GM12878 (cell line): ENCODE data around the gene DOCK2. TPM values are rescaled to one million over a fixed set of nuclear protein-coding genes. Genes with fewer than 3 reads are reported as not detected.

Experiments used
- ATAC-seq: fragments of 200-7000 bp; cut with Tn5 transposase; 3 replicates; pipeline ENCODE4 v1.9.1; 2020; ENCODE audit warnings: mild to moderate bottlenecking, moderate library complexity
- BruUV-seq: library from RNA; stranded (reverse); fragments of 400-500 nt; replicated peaks from 2 replicates; lab custom pipeline; 2021; lab: Mats Ljungman, UMichigan
- CTCF ChIA-PET: fragments of 300-600 bp; sonication (Branson Sonifier 250); formaldehyde crosslinking; extraction: SDS; loops from one replicate; lab custom pipeline; 2021; ENCODE audit warnings: inconsistent platforms; lab: Yijun Ruan, JAX
- POLR2A ChIA-PET: fragments of 350-600 bp; formaldehyde crosslinking; extraction: SDS; loops from one replicate; lab custom pipeline; 2021; ENCODE audit warnings: inconsistent platforms; lab: Charles Lee
- RAD21 ChIA-PET: fragments of 300-600 bp; sonication (Branson Sonifier 250); formaldehyde crosslinking; loops from one replicate; lab custom pipeline; 2023; ENCODE audit warnings: antibody characterized with exemption; ENCODE audit not compliant: unreplicated experiment; lab: Charles Lee
- SMC1A ChIA-PET: fragments of 300-600 bp; sonication (Branson Sonifier 250); formaldehyde crosslinking; loops from one replicate; lab custom pipeline; 2023; ENCODE audit not compliant: unreplicated experiment, uncharacterized antibody; lab: Charles Lee
- DNase-seq: peaks from one replicate; pipeline ENCODE4 v3.0.0-alpha.2; 2011; ENCODE audit warnings: low read depth, low spot score
- FAIRE-seq: peaks from 3 replicates; lab custom pipeline; 2011; peaks lifted over from hg19 to GRCh38; lab: Jason Lieb, UNC
- H2AFZ ChIP-seq: 2 replicates; pipeline ENCODE4 v1.6.0; 2011; ENCODE audit warnings: low read depth, low read length, control low read depth; ENCODE audit not compliant: control insufficient read depth
- H3K27ac ChIP-seq: 2 replicates; pipeline ENCODE4 v1.5.1; 2011; ENCODE audit warnings: control low read depth; ENCODE audit not compliant: control insufficient read depth, insufficient read depth
- H3K27me3 ChIP-seq, 2 experiments: replicated peaks in 1 of 2; 2 replicates each; pipeline versions ENCODE4 v1.6.0 to v1.6.1; 2011; ENCODE audit warnings: low read length in 1 of 2; ENCODE audit not compliant: control insufficient read depth in 2 of 2, insufficient read depth in 2 of 2
- H3K36me3 ChIP-seq, 2 experiments: 2 replicates each; pipeline ENCODE4 v1.5.1; 2011; ENCODE audit warnings: low read length in 1 of 2; ENCODE audit not compliant: control insufficient read depth in 2 of 2, insufficient read depth in 2 of 2
- H3K4me1 ChIP-seq: 2 replicates; pipeline ENCODE4 v1.6.1; 2011; ENCODE audit warnings: mild to moderate bottlenecking, low read length, moderate library complexity, mixed read lengths; ENCODE audit not compliant: control insufficient read depth, insufficient read depth
- H3K4me2 ChIP-seq: 2 replicates; pipeline ENCODE4 v1.6.0; 2011; ENCODE audit warnings: control low read depth; ENCODE audit not compliant: control insufficient read depth, insufficient read depth
- H3K4me3 ChIP-seq: fragments of 200-600 bp; sonication (generic); 2 replicates; pipeline ENCODE4 v1.5.1; 2016
- H3K79me2 ChIP-seq: 2 replicates; pipeline ENCODE4 v1.6.0; 2011; ENCODE audit warnings: low read length; ENCODE audit not compliant: control insufficient read depth, insufficient read depth
- H3K9ac ChIP-seq: 2 replicates; pipeline ENCODE4 v1.8.0; 2011; ENCODE audit warnings: low read length, control low read depth, mixed read lengths; ENCODE audit not compliant: control insufficient read depth, insufficient read depth
- H3K9me3 ChIP-seq: replicated peaks from 3 replicates; pipeline ENCODE4 v1.5.1; 2011; ENCODE audit warnings: mild to moderate bottlenecking, low read length; ENCODE audit not compliant: control insufficient read depth, insufficient read depth
- H4K20me1 ChIP-seq: 2 replicates; pipeline ENCODE4 v1.6.0; 2011; ENCODE audit not compliant: control insufficient read depth, insufficient read depth
- BACH1 ChIP-seq: fragments of 450-650 bp; IDR thresholded peaks from 2 replicates; pipeline ENCODE4 v1.6.1; 2017; ENCODE audit warnings: mild to moderate bottlenecking, borderline replicate concordance
- CBX5 ChIP-seq: sonication (generic); IDR thresholded peaks from 2 replicates; pipeline ENCODE4 v1.6.1; 2016; ENCODE audit warnings: low read depth, moderate library complexity, mild to moderate bottlenecking, inconsistent platforms
- DPF2 ChIP-seq: fragments of 450-650 bp; IDR thresholded peaks from 2 replicates; pipeline ENCODE4 v1.6.1; 2017; ENCODE audit warnings: mild to moderate bottlenecking
- HCFC1 ChIP-seq: fragments of 150-350 bp; IDR thresholded peaks from 2 replicates; pipeline ENCODE4 v1.6.1; 2014; ENCODE audit warnings: low read length
- IRF3 ChIP-seq: fragments of 450-650 bp; IDR thresholded peaks from 2 replicates; pipeline ENCODE4 v1.6.1; 2014; ENCODE audit warnings: mild to moderate bottlenecking
- MYB ChIP-seq: fragments of 150-350 bp; IDR thresholded peaks from 2 replicates; pipeline ENCODE4 v1.6.1; 2014; ENCODE audit warnings: mild to moderate bottlenecking, low read depth, low read length, borderline replicate concordance
- NBN ChIP-seq: fragments of 450-650 bp; IDR thresholded peaks from 2 replicates; pipeline ENCODE4 v1.6.1; 2016
- SREBF2 ChIP-seq: IDR thresholded peaks from 2 replicates; pipeline ENCODE4 v1.6.1; 2012; ENCODE audit warnings: mild to moderate bottlenecking, low read length
- ZNF217 ChIP-seq: fragments of 450-650 bp; IDR thresholded peaks from 2 replicates; pipeline ENCODE4 v1.6.1; 2017; ENCODE audit warnings: antibody characterized with exemption, mild to moderate bottlenecking
- ZNF592 ChIP-seq: fragments of 450-650 bp; IDR thresholded peaks from 2 replicates; pipeline ENCODE4 v1.6.1; 2017; ENCODE audit warnings: mild to moderate bottlenecking, moderate library complexity
- WGBS: methylation state at CpG from one replicate; pipeline ENCODE4 v1.1.6; 2016; ENCODE audit warnings: low lambda C conversion rate; ENCODE audit not compliant: insufficient replicate concordance, insufficient coverage; ENCODE audit errors: missing lambda C conversion rate; 5-methylcytosine and 5-hydroxymethylcytosine counted together
- in situ Hi-C: fragments of 300-500 bp; cut with MboI; formaldehyde crosslinking; loops from 9 replicates; pipeline ENCODE4 v1.14.3; 2018; ENCODE audit warnings: mixed read lengths
- intact Hi-C: fragments of 100-400 bp; cut with micrococcal nuclease; formaldehyde crosslinking; loops from one replicate; pipeline ENCODE4 v1.14.2; 2022; ENCODE audit not compliant: unreplicated experiment
- polyA plus RNA-seq, 11 experiments: library from polyadenylated mRNA; depleted of rRNA in 4 of 11; unstranded in 6 of 11; stranded (reverse) in 5 of 11; fragments of >200 nt; fragmentation: Nextera tagmentation in 4 of 11; fragmentation: Illumina TruSeq in 1 of 11; extraction: Ambion mirVana in 4 of 11; extraction: Trizol in 1 of 11; gene quantifications; 1 replicate in 1 of 11; 2 replicates in 10 of 11; pipeline versions ENCODE4 v1.2.1 to v1.2.3, GENCODE V29; 2011 to 2016; ENCODE audit warnings: inconsistent platforms in 2 of 11, missing spikeins in 2 of 11, low read depth in 1 of 11
- total RNA-seq, 4 experiments: library from RNA; depleted of rRNA in 3 of 4; stranded (reverse); fragments of >200 nt in 3 of 4; fragmentation: Illumina TruSeq in 1 of 4; extraction: Trizol in 1 of 4; gene quantifications; 2 replicates each; pipeline versions ENCODE4 v1.2.1 to v1.2.3, GENCODE V29; 2013 to 2021

DOCK2 gene
- total and polyA plus RNA-seq, 10 of the 15 experiments (the other 5 are each of a cell fraction or from before 2014, with no cell fraction given): 34.2 to 192 (median 118) TPM

- Histone ChIP-seq H3K4me2 (no peak overlapping the region), H3K4me1 (peaks cover 12% of the 10 kb centered on the region; the same call in 1 of the 2 replicates), H3K9me3 (peaks cover 4% of the 10 kb centered on the region; the same call in 2 of the 3 replicates), H3K4me3 (no peak overlapping the region), H3K27ac (no peak overlapping the region), H3K9ac (no peak overlapping the region), H2AFZ (no peak overlapping the region), H4K20me1 (peaks cover 1% of the 10 kb centered on the region; the same call in 1 of the 2 replicates), H3K79me2 (peaks cover 44% of the 10 kb centered on the region), H3K27me3 (no peaks in the 10 kb centered on the region), H3K36me3 (peaks cover 0 to 6% of the 10 kb centered on the region in 2 experiments; a peak in 2 of 4 replicates)
- ChIA-PET CTCF (interaction anchor here (1.0 to 2.0 kb wide), 3 partner anchors 13 to 648 kb away, joined by 4 to 5 read pairs (median 4); no protein-coding TSS in a partner anchor), POLR2A (interaction anchor here (0.5 to 3.9 kb wide), 7 partner anchors 11 to 790 kb away, joined by 3 to 18 read pairs (median 6); partner anchors contain the start of gene SPDL1), RAD21 (interaction anchor here (2.7 to 4.6 kb wide), 3 partner anchors 13 to 35 kb away, joined by 16 to 47 read pairs (median 27); no protein-coding TSS in a partner anchor), SMC1A (interaction anchor here (1.5 to 4.9 kb wide), 5 partner anchors 11 to 191 kb away, joined by 3 to 36 read pairs (median 16); no protein-coding TSS in a partner anchor)
- no TSS peak for BruUV-seq
- in situ Hi-C loops (no loop called here), intact Hi-C loops (loop anchor here (2.0 kb wide), 2 partner anchors 21 to 1057 kb away; partner anchors contain the start of gene PANK3)
- no peak for FAIRE-seq
- no peak for ATAC-seq
- 43% methylated on average over 1 of the region's 1 CpG for WGBS
- no peak for DNase-seq
- TF ChIP-seq BACH1: no peak
- TF ChIP-seq ZNF592: no peak
- TF ChIP-seq MYB: no peak
- no peak for TF ChIP-seq CBX5
- no peak for TF ChIP-seq HCFC1
- TF ChIP-seq IRF3: no peak
- TF ChIP-seq ZNF217: no peak
- no peak for TF ChIP-seq NBN
- no peak for TF ChIP-seq DPF2
- TF ChIP-seq SREBF2: no peak
Observed at GRCh38 chr5:169635936-169636335, 1.1 kb upstream of the DOCK2 start.
